Loucy (cell line): Measurements from ENCODE around the gene OBP2B.
"Not testable (repeated sequence)": the region's sequence is repeated elsewhere in the genome, so short reads cannot be mapped to it uniquely, and the experiment has no call there.

ENCODE experiments used
- H2AFZ ChIP-seq: fragments of 200-600 bp; sonication (generic); 2 replicates; pipeline ENCODE4 v1.6.0; 2016; ENCODE audit warnings: antibody characterized with exemption, mild to moderate bottlenecking, low read length, moderate library complexity
- H3F3A ChIP-seq: fragments of 200-600 bp; 2 replicates; pipeline ENCODE4 v1.6.0; 2016; ENCODE audit warnings: antibody characterized with exemption, low read depth, mild to moderate bottlenecking
- H3K27me3 ChIP-seq: fragments of 200-600 bp; sonication (generic); 2 replicates; pipeline ENCODE4 v1.6.1; 2014; ENCODE audit warnings: low read length, mild to moderate bottlenecking; ENCODE audit not compliant: insufficient read depth, poor library complexity, severe bottlenecking
- H3K36me3 ChIP-seq: fragments of 200-600 bp; sonication (generic); 2 replicates; pipeline ENCODE4 v1.6.1; 2016; ENCODE audit warnings: low read length; ENCODE audit not compliant: insufficient read depth
- H3K4me1 ChIP-seq: fragments of 200-600 bp; sonication (generic); 2 replicates; pipeline ENCODE4 v1.5.1; 2014; ENCODE audit warnings: low read length, mild to moderate bottlenecking; ENCODE audit not compliant: insufficient read depth, poor library complexity, severe bottlenecking
- H3K4me2 ChIP-seq: fragments of 200-600 bp; sonication (generic); 2 replicates; pipeline ENCODE4 v1.6.0; 2014; ENCODE audit warnings: antibody characterized with exemption, low read length, low read depth, mild to moderate bottlenecking; ENCODE audit not compliant: poor library complexity, severe bottlenecking
- H3K4me3 ChIP-seq: fragments of 200-600 bp; sonication (generic); 2 replicates; pipeline ENCODE4 v1.5.1; 2014; ENCODE audit warnings: low read length, mild to moderate bottlenecking, mixed read lengths; ENCODE audit not compliant: poor library complexity, severe bottlenecking
- H3K79me2 ChIP-seq: fragments of 200-600 bp; sonication (generic); 2 replicates; pipeline ENCODE4 v1.6.1; 2014; ENCODE audit warnings: low read length; ENCODE audit not compliant: insufficient read depth
- H3K9ac ChIP-seq: fragments of 200-600 bp; sonication (generic); 2 replicates; pipeline ENCODE4 v1.6.0; 2014; ENCODE audit warnings: mild to moderate bottlenecking, low read depth, low read length, moderate library complexity; ENCODE audit not compliant: poor library complexity, severe bottlenecking
- H3K9me2 ChIP-seq: fragments of 200-600 bp; sonication (generic); replicated peaks from 2 replicates; pipeline ENCODE4 v1.6.1; 2016; ENCODE audit warnings: low read depth, low read length, mixed read lengths
- H3K9me3 ChIP-seq: fragments of 200-600 bp; sonication (generic); 2 replicates; pipeline ENCODE4 v1.6.1; 2014; ENCODE audit warnings: mild to moderate bottlenecking, antibody characterized with exemption, low read length, low read depth; ENCODE audit not compliant: insufficient read depth
- H4K20me1 ChIP-seq: fragments of 200-600 bp; sonication (generic); 2 replicates; pipeline ENCODE4 v1.6.0; 2014; ENCODE audit warnings: antibody characterized with exemption, low read length, mild to moderate bottlenecking; ENCODE audit not compliant: insufficient read depth, poor library complexity, severe bottlenecking
- EZH2phosphoT487 ChIP-seq: fragments of 200-600 bp; IDR thresholded peaks from 2 replicates; pipeline ENCODE4 v1.6.1; 2018; ENCODE audit warnings: antibody characterized with exemption, mild to moderate bottlenecking, moderate library complexity, borderline replicate concordance
- TF ChIP-seq, protein P1 (sequence below): fragments of 200-600 bp; sonication (generic); conservative IDR thresholded peaks from 2 replicates; pipeline ENCODE4 v1.5.1; 2014; ENCODE audit warnings: mild to moderate bottlenecking, antibody characterized with exemption, low read length

Gene OBP2B

DNA sequence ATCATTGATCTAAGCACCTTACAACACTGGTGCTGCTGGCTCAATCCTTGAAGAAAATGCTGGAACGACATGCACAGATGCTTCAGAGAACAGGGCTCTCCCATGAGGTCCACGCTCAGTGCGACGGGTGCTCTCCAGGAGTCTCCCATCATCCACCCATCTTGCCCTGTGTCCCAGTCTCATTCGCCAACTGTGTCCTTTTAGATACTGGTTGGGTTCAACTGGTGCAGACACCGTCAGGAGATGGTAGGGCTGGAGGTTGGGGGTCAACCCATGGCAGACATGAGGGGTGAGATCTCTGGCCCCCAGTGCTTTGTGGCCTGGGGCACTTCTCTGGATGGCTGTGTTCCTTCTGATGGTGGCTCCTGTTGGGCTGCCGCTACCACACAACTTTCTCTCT is 1.6 kb upstream of the OBP2B start:
- no peaks in the 10 kb centered on the region for H3K9me2 ChIP-seq
- H3K27me3 ChIP-seq, result no peaks in the 10 kb centered on the region
- no peaks in the 10 kb centered on the region for H4K20me1 ChIP-seq

DNA sequence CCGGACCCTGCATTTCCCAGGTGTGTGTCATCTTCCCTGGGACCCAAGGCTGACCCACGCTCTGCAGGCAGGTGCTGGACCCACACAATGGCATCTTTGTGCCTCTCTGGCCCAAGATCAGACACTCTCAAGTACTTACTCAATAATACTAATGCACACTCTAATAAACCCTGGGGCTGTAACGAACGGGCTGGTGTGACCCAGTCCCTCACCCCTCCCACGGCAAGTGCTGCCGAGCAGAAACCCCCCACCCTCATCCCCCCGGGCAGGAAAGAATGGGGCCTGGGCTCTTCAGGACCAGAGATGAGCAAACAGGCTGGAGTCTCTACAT is 1.1 kb upstream of the OBP2B start:
- no peaks in the 10 kb centered on the region for H3K9me2 ChIP-seq
- H3K4me2 ChIP-seq, result no peak overlapping the region
- H3K36me3 ChIP-seq, result no peaks in the 10 kb centered on the region
- H2AFZ ChIP-seq, result no peak overlapping the region
- H3K4me1 ChIP-seq, result no peaks in the 10 kb centered on the region
- TF ChIP-seq, protein P1, sequence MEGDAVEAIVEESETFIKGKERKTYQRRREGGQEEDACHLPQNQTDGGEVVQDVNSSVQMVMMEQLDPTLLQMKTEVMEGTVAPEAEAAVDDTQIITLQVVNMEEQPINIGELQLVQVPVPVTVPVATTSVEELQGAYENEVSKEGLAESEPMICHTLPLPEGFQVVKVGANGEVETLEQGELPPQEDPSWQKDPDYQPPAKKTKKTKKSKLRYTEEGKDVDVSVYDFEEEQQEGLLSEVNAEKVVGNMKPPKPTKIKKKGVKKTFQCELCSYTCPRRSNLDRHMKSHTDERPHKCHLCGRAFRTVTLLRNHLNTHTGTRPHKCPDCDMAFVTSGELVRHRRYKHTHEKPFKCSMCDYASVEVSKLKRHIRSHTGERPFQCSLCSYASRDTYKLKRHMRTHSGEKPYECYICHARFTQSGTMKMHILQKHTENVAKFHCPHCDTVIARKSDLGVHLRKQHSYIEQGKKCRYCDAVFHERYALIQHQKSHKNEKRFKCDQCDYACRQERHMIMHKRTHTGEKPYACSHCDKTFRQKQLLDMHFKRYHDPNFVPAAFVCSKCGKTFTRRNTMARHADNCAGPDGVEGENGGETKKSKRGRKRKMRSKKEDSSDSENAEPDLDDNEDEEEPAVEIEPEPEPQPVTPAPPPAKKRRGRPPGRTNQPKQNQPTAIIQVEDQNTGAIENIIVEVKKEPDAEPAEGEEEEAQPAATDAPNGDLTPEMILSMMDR, result no peak
- no peak for TF ChIP-seq EZH2phosphoT487
- no peaks in the 10 kb centered on the region for H3K27me3 ChIP-seq
- H3K79me2 ChIP-seq, result no peaks in the 10 kb centered on the region
- no peaks in the 10 kb centered on the region for H4K20me1 ChIP-seq
- no peaks in the 10 kb centered on the region; the same call in 1 of the 2 replicates for H3K9me3 ChIP-seq
- H3F3A ChIP-seq, result no peaks in the 10 kb centered on the region
- H3K9ac ChIP-seq, result no peak overlapping the region
- H3K4me3 ChIP-seq, result no peak overlapping the region

More for the DNA sequence above, 1.6 kb upstream of the OBP2B start:
- Histone ChIP-seq H3K79me2 (no peaks in the 10 kb centered on the region), H3K9me3 (no peaks in the 10 kb centered on the region; the same call in 1 of the 2 replicates), H3K4me1 (no peaks in the 10 kb centered on the region), H3F3A (no peaks in the 10 kb centered on the region), H3K4me3 (no peak overlapping the region), H3K4me2 (no peak overlapping the region), H3K9ac (no peak overlapping the region), H2AFZ (no peak overlapping the region), H3K36me3 (no peaks in the 10 kb centered on the region)
- no peak for TF ChIP-seq EZH2phosphoT487
- TF ChIP-seq, protein P1, result no peak

DNA sequence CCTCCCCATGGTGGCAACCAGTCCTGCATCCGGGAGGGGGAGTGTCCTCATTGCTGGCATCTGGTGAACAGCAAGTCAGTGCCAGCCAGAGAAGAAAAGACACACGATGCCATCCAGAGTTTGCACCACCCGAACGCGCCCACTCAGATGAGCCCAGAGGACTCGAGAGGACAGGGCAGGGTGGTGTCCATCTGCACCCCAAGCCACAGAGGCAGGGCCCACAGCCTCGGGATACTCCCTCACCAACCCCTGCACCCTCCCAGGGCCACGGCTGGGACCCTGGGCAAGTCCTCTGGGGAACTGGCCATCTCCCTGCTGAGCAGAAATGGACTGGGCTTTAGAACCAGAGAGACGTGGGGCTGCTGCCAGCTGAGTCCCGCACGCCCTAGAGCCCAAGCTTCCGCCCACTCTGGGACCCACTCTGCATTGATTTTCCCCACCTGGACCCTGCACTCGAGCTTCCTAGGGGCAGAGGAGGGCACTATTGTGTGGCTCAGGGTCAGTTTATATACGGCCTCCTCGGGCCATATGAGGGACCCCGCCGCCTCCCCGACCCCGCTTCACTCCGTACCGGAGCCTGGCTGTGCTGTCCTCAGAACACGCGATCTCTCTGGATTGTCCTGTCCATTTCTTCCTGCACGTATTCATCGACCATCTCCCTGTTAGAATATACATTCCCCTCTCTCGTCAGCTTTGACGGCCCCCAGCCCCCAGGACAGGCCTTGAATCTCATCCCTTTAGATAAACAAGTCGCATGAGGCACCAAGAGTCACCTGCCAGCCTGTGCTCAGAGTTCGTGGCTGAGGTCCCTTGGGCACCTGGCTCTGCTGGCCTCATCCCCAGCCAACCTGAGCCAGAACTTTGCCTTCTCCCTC is 514 bp upstream of the OBP2B start:
- H3K36me3 ChIP-seq, H3K9me3 ChIP-seq, H3K9me2 ChIP-seq, H3K4me1 ChIP-seq, H3K4me2 ChIP-seq, H3K4me3 ChIP-seq, H4K20me1 ChIP-seq, H2AFZ ChIP-seq, H3F3A ChIP-seq, H3K27me3 ChIP-seq, H3K79me2 ChIP-seq, H3K9ac ChIP-seq: not testable (repeated sequence)

DNA sequence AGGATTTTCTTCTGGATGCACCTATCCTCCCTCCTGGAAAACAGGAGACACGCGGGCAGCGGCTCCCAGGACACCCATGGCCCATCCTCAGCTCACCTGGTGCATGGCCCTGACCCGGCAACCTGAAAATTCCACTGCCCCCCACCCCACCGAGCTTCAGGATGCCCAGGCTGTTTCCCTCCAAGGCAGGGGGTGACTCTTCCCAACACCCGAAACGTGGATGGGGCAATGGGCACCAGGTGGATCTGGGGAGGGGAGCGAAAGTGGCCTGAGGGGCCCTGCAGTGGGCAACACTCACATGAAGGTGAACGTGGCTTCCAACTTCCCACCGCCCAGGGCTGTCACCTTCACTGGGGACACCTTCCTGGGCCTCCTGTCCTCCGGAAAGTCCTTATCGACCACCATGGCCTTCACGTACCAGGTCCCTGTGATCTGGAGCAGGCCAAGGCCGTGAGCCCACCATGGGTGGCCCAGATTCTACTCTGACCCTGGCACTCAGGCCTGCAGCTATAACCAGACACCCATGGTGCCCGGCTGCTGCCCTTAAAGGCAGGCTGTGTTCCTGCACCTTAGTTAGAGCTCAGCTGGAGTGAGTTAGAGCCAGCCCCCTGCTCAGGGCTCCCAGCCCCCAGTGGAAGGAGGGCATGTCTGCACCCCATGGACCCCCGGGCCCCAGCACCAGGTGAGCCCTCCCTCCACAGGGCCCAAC is 725 bp downstream of the OBP2B start:
- H3K79me2 ChIP-seq, H3K9ac ChIP-seq, H3K27me3 ChIP-seq, H3K36me3 ChIP-seq, H3K9me3 ChIP-seq, H2AFZ ChIP-seq, H3F3A ChIP-seq, H3K9me2 ChIP-seq, H3K4me2 ChIP-seq, H3K4me1 ChIP-seq, H4K20me1 ChIP-seq, H3K4me3 ChIP-seq: not testable (repeated sequence)
